NCI-H226 (cell line): Measurements from ENCODE around the gene IZUMO2.
"Not testable (repeated sequence)": the region's sequence is repeated elsewhere in the genome, so short reads cannot be mapped to it uniquely, and the experiment has no call there.

Experiments used
- DNase-seq: peaks from one replicate; pipeline ENCODE4 v3.0.0-alpha.2; 2015

IZUMO2 gene

GRCh38 chr19:50134777-50135719 is 28.0 kb downstream of the IZUMO2 start:
- DNase-seq, result not testable (repeated sequence)

DNA sequence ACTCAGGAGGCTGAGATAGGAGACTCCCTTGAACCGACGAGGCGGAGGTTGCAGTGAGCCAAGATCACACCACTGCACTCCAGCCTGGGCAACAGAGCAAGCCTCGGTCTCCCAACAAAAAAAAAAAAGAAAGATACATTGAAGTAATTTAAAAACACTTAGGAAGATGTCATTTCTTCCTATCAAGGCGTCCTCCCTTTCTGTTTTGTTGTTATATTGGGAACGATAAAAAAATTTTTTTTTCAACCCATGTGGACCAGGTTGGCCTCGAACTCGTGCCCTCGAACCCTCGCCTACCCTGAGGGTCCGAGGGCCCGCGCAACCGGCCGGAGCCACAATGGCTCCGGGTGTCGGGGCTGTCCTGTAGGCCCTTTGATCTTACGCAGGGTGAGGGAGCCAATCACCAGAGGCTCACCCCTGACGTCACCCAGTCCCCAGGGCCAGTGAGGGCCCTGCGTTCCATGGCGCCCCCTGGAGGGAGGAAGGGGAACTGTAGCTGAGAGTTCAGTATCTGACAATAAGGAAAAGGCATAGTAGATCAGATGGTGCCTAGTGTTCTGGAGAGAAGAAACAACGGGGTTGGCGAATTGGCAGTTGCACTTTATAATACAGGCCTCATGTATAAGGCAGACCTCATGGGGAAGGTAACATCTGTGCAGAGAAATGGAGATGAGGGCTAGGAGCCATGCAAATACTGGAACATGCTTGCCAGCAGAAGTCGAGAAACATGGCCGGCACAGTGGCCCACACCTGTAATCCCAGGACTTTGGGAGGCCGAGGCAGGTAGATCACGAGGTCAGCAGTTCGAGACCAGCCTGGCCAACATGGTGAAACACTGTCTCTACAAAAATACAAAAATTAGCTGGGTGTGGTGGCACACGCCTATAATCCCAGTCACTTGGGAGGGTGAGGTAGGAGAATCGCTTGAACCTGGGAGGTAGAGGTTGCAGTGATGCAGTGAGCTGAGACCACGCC is 29.3 kb downstream of the IZUMO2 start:
- DNase-seq, result not testable (repeated sequence)

DNA sequence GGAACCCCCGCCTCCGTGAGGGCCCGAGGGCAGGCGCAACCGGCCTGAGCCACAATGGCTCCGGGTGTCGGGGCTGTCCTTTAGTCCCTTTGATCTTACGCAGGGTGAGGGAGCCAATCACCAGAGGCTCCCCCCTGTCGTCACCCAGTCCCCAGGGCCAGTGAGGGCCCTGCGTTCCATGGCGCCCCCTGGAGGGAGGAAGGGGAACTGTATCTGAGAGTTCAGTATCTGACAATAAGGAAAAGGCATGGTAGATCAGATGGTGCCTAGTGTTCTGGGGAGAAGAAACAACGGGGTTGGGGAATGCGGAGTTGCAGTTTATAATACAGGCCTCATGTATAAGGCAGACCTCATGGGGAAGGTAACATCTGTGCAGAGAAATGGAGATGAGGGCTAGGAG is 59.1 kb downstream of the IZUMO2 start:
- not testable (repeated sequence) for DNase-seq

DNA sequence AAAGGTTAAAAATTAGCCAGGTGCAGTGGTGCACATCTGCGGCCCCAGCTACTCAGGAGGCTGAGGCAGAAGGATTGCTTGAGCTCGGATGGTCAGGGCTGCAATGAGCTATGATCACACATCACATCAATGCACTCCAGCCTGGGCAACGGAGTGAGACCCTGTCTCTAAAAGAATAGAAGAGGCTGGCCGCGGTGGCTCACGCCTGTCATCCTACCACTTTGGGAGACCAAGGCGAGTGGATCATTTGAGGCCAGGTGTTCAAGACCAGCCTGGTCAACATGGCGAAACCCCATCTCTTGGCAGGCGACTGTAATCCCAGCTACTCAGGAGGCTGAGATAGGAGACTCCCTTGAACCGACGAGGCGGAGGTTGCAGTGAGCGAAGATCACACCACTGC is 59.7 kb downstream of the IZUMO2 start:
- not testable (repeated sequence) for DNase-seq
